Prostate gland (tissue), 2 donors: ENCODE measurements around the gene CEP63.

Experiments used
- POLR2A ChIP-seq: fragments of 450-650 bp; IDR thresholded peaks from one replicate; pipeline ENCODE4 v1.6.1; 2016; ENCODE audit warnings: antibody characterized with exemption, mild to moderate bottlenecking
- POLR2AphosphoS5 ChIP-seq: sonication (generic); formaldehyde crosslinking; IDR thresholded peaks from one replicate; pipeline ENCODE4 v1.6.1; 2017; ENCODE audit warnings: antibody characterized with exemption
- TF ChIP-seq, protein P1 (sequence below), 4 experiments: fragments of 200-600 bp in 2 of 4; fragments of 450-650 bp in 2 of 4; sonication (generic) in 2 of 4; IDR thresholded peaks; 1 replicate in 3 of 4; 2 replicates in 1 of 4; pipeline ENCODE4 v1.5.1; 2016 to 2019; ENCODE audit warnings: antibody characterized with exemption in 4 of 4, mild to moderate bottlenecking in 2 of 4, moderate library complexity in 2 of 4

GRCh38 chr3:134594331-134594741, 108.5 kb downstream of the CEP63 start:
- TF ChIP-seq, protein P1, sequence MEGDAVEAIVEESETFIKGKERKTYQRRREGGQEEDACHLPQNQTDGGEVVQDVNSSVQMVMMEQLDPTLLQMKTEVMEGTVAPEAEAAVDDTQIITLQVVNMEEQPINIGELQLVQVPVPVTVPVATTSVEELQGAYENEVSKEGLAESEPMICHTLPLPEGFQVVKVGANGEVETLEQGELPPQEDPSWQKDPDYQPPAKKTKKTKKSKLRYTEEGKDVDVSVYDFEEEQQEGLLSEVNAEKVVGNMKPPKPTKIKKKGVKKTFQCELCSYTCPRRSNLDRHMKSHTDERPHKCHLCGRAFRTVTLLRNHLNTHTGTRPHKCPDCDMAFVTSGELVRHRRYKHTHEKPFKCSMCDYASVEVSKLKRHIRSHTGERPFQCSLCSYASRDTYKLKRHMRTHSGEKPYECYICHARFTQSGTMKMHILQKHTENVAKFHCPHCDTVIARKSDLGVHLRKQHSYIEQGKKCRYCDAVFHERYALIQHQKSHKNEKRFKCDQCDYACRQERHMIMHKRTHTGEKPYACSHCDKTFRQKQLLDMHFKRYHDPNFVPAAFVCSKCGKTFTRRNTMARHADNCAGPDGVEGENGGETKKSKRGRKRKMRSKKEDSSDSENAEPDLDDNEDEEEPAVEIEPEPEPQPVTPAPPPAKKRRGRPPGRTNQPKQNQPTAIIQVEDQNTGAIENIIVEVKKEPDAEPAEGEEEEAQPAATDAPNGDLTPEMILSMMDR (IDR thresholded peaks at IDR 0.05): no peak
- TF ChIP-seq POLR2A (no peak), POLR2AphosphoS5 (no peak)
